Placental pericyte (primary cell): ENCODE measurements around the gene ZNF587. TPM values are rescaled to one million over a fixed set of nuclear protein-coding genes. Genes with fewer than 3 reads are reported as not detected.

Experiments used
- total RNA-seq: library from RNA; depleted of rRNA; stranded (reverse); fragments of >200 nt; gene quantifications from 2 replicates; pipeline ENCODE4 v1.2.3, GENCODE V29; 2012

Gene ZNF587
- 34.1 and 37.8 TPM in 2 replicates for total RNA-seq

GRCh38 chr19:57849666-57850473 is at the start of gene ZNF587:
TSS of gene ZNF587 (plus strand) at chr19:57849859. CDS start at chr19:57850039, 180 bp downstream.

DNA sequence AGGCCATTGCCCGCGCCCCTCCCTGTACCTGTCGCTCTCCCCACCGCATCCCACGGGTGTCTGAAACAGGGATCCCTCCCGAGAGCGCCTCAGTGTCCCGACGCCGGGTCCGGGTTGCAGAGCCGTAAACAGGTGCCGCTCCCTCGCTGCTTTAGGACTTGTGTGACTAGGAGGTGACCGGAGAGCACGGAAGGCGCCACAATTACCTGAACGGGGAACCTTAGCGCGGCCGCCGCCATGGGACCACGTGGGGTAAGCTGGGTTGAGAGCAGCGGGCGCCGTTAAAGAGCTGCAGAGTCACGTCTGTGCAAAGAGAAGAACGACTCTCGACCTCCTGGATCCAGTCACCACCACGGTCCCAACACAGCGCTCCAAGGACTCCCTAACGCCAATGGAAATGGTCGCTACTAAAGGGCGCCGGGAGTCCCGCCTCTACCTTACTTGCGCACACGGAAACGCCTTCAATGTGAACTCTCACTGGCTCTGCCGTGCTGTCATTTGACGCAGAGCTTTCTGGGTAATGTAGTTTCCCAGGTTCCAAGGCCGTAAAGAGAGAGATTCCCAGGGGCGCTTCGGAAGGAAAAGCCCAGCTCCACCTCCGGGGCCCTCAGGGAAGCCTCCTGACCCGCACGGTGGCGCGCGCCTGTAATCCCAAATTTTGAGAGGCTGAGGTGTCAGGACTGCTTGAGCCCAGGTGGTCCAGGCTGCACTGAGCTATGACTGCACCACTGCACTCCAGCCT is 35.0 kb upstream of the ZNF587 start, which contains the start of gene ZNF552:
Gene ZNF552 (minus strand): TSS at position 409 of the 742 bp plus-strand sequence. CDS start 170 bp downstream, at position 239.

GRCh38 chr19:57830071-57830602 is 19.5 kb upstream of the ZNF587 start, which contains the start of gene ZNF587B:
TSS of gene ZNF587B (plus strand) at chr19:57830299. CDS start at chr19:57830529, 230 bp downstream.

GRCh38 chr19:57888560-57889231 is 39.0 kb downstream of the ZNF587 start, which contains the start of gene ZNF814:
TSS of gene ZNF814 (minus strand) at chr19:57889037. CDS start at chr19:57888802, 235 bp downstream.

Other genes with a start within 250 kb of the ZNF587 start
- gene ZNF530, start 250.0 kb upstream of the ZNF587 start, total RNA-seq, result 2.2 and 11.0 TPM in 2 replicates
- 29.1 and 32.1 TPM in 2 replicates for gene ZNF134, start 235.6 kb upstream of the ZNF587 start, total RNA-seq
- 11.2 and 11.6 TPM in 2 replicates for gene ZNF211, start 216.7 kb upstream of the ZNF587 start, total RNA-seq
- 0.22 TPM in 1 of 2 replicates, not detected in the other for gene ZSCAN4, start 180.9 kb upstream of the ZNF587 start, total RNA-seq
- 5.7 and 12.2 TPM in 2 replicates for gene ZNF551, start 167.9 kb upstream of the ZNF587 start, total RNA-seq
- 2.3 and 3.3 TPM in 2 replicates for gene ZNF154, start 140.7 kb upstream of the ZNF587 start, total RNA-seq
- gene ZNF671, start 122.2 kb upstream of the ZNF587 start, total RNA-seq, result 6.1 and 7.4 TPM in 2 replicates
- 10.1 and 13.2 TPM in 2 replicates for gene ZNF776, start 103.0 kb upstream of the ZNF587 start, total RNA-seq
- gene ZNF586, start 80.2 kb upstream of the ZNF587 start, total RNA-seq, result 12.5 and 12.9 TPM in 2 replicates
- gene ZNF552, start 34.9 kb upstream of the ZNF587 start, total RNA-seq, result 6.6 and 7.2 TPM in 2 replicates
- 21.0 and 30.6 TPM in 2 replicates for gene ZNF587B, start 19.6 kb upstream of the ZNF587 start, total RNA-seq
- 7.0 and 13.9 TPM in 2 replicates for gene ZNF814, start 39.2 kb downstream of the ZNF587 start, total RNA-seq
- gene ZNF417, start 66.7 kb downstream of the ZNF587 start, total RNA-seq, result 13.3 and 17.9 TPM in 2 replicates
- 3.1 and 4.0 TPM in 2 replicates for gene ZNF418, start 85.5 kb downstream of the ZNF587 start, total RNA-seq
- gene ZNF256, start 97.8 kb downstream of the ZNF587 start, total RNA-seq, result 4.8 and 5.0 TPM in 2 replicates
- 0.14 and 0.44 TPM in 2 replicates for gene C19orf18, start 124.7 kb downstream of the ZNF587 start, total RNA-seq
- 14.2 and 18.4 TPM in 2 replicates for gene ZNF606, start 153.0 kb downstream of the ZNF587 start, total RNA-seq
- not detected in 2 replicates for gene ZSCAN1, start 184.2 kb downstream of the ZNF587 start, total RNA-seq
- 2.7 and 3.9 TPM in 2 replicates for gene ZNF135, start 209.4 kb downstream of the ZNF587 start, total RNA-seq
- gene ZSCAN18, start 248.4 kb downstream of the ZNF587 start, total RNA-seq, result 19.3 and 29.3 TPM in 2 replicates